ENCODE results near the gene SPOCK1. TPM values are rescaled to one million over a fixed set of nuclear protein-coding genes. Genes with fewer than 3 reads are reported as not detected.
"Not testable (repeated sequence)": the region's sequence is repeated elsewhere in the genome, so short reads cannot be mapped to it uniquely, and the experiment has no call there.

SPOCK1 gene
- polyA plus RNA-seq, 4 donors: 5.9 to 39.6 (median 14.2) TPM

DNA sequence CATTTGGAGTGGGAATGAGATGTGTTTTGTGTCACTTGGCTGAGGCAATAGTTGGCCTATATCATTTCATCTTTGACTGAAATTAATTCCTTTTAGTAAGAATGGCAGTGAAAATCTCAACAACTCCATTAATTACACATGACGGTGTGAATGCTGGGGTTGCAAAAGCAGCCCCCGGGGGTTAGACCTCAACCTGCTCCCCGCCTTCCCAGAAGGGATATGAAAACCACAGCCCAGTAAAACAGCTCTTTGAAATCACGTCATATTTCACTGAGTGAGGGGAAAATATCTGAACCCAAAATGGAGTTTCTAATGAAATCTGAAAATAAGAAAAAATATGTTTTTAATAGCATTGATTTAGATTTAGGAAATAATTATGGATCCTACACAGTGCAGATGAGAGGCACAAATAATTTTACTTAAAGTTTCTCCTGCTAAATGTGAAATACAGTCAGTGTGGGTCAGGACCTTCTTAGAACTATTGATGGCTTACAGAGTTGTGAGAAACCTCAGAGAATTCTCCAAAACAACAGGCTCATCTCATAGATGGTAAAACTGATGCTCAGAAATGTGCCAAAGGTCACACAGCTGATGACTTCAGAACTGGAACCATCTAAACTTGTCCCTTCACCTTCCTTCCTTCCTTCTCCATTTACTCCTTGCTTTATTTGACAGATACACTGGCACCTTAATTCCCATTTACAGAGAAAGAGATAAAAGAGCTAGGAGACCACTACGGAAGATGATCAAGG, 96.5 kb downstream of the SPOCK1 start:
- DNase-seq (ENCODE audit: low read depth in 4 of 4, low spot score in 3 of 4): no peak

DNA sequence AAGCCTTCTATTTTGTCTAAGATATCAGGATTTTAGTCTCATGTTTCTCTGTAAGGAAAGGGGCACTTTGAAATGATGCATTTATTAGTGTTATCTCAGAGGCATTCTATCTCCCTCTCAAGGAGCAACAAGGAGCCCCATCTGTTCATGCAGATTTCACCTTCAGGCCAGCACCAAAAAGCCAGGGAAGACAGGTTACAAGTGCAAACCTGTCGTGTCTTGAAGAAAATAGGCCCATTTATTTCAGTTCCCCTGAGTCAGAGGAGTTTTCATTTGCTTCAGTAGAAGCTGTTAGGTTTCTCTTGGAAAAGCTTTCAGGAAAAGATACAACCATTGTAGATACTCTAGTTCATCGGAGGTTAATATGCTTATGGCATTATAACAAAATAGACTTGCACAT, 97.2 kb downstream of the SPOCK1 start:
- DNase-seq (ENCODE audit: low read depth in 4 of 4, low spot score in 3 of 4): no peak

DNA sequence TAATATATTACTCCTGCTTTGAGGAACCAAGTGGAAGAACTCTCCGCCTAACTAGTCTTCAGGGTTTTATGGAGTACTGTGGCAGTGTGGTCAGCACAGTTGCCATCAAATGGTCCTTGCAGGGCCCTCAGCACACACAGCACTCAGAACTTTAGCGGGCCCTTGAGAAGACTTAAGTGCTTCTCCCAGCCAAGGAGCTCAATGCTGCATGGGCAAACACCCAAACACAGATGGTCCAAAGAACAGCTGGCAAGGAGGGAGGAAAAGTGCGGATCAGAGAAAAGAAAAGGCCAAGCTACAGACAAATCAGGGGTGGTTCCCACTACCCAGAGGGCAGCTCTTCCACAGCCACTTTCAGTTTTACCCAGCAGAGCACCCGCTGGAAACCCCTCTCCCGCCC, 98.6 kb downstream of the SPOCK1 start:
- no peak for DNase-seq (ENCODE audit: low read depth in 4 of 4, low spot score in 3 of 4)

DNA sequence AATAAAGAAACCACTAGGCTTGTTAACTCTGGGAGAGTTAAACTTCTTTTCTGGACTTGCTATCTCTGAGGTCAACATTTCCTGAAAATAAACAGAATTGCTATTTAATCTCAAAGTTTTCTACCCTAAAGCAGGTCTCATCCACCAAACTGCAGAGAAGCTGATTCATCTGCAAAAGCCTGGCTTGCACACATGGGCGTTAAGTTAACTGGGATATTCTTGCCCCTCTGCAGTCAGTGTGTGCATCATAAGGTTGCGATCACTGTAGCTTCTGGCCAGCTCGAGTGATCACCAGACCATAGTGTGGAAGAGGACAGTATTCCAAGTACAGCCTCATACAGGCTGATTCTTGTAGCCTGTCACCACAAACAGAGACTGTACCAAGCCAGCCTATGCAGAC, 99.2 kb downstream of the SPOCK1 start:
- no peak for DNase-seq (ENCODE audit: low read depth in 4 of 4, low spot score in 3 of 4)

DNA sequence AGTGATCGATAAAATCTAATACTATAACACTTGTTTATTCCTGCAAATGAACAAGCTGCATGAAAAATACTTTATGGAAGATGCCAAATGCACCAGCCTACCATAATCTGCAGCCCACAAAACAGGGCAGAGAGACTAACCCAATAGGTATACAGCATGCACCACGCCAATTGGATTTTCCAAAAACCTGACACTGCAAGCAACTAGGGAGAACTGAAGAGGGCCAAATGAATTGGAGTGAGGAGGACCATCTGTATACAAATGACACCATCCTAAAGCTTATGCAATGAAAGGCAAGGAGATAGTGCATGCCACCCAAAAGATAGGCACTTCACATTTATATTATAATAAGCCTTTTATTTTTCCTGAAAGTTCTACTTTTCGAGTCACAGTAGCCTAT, 100.4 kb downstream of the SPOCK1 start:
- DNase-seq (ENCODE audit: low read depth in 4 of 4, low spot score in 3 of 4): no peak

DNA sequence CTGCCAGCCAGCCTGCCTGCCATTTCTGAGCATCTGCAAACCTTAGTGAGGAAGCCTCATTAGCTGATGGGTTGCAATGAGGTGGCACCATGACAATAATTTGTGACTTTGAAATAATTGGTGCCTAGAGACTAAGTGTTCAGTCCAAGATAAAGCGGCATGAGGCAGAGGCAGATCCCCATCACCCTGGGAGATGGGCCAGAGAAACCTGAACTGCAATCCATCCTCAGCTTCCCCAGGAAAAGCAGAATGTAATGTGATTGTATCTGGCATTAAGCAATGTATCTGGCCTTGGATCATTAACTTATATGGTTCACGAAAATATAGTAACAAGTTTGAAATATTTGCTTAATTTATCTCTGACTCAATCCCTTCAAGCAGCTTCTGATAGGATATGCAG, 101.0 kb downstream of the SPOCK1 start:
- no peak for DNase-seq (ENCODE audit: low read depth in 4 of 4, low spot score in 3 of 4)

DNA sequence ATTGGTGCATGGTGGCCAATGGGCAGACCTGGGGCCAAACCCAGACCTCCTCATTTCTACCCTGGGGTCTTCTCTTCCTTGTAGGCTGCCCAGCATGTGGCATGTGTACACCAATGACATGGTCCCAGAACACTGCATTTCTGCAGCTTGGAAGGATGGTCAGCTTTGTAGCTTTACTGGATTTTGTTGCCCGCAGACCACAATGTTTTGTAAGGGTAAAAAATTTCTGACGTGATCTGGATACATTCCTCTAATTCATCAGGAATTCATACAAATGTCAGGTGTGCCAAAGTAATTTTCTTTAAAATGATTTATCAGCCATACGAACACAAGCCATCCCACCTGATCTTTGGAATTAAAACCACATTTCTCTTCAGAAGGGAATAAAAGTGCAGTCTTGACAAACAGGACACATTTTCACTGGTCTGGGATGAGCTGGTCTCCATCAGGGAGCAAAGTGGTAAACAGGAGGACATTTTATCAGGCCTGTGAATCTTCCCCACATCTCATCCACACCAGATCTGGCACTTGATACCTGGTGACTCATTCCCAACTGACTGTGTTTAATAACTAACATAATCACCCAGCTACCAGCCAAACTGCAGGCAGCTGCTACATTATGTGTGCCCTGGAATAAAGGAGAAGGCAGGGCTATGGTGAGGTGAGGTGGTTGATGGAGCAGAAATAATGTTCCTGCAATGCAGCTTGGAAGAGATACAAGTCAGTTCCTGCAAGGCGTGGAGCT, 103.9 kb downstream of the SPOCK1 start:
- DNase-seq (ENCODE audit: low read depth in 4 of 4, low spot score in 3 of 4): peak in 1 of 4 donors; percentile 4

DNA sequence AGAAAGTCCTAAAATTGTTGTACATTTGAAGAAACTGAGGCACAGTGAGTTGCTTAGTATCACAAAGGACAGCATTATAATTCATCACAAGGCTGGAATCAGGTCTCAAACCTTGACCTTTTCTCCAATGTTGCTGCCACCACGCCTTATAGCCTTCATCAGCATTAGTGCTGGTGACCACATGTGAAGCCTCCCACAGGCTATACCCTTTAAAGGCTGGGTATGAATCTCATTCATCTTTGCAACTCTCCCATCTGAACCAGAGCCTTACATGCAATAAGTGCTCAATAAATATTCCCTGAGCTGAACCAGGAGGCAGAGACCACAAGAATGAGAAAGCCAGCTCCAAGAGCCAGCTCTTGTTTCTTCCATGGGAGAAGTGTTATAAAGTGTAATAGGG, 104.7 kb downstream of the SPOCK1 start:
- no peak for DNase-seq (ENCODE audit: low read depth in 4 of 4, low spot score in 3 of 4)

DNA sequence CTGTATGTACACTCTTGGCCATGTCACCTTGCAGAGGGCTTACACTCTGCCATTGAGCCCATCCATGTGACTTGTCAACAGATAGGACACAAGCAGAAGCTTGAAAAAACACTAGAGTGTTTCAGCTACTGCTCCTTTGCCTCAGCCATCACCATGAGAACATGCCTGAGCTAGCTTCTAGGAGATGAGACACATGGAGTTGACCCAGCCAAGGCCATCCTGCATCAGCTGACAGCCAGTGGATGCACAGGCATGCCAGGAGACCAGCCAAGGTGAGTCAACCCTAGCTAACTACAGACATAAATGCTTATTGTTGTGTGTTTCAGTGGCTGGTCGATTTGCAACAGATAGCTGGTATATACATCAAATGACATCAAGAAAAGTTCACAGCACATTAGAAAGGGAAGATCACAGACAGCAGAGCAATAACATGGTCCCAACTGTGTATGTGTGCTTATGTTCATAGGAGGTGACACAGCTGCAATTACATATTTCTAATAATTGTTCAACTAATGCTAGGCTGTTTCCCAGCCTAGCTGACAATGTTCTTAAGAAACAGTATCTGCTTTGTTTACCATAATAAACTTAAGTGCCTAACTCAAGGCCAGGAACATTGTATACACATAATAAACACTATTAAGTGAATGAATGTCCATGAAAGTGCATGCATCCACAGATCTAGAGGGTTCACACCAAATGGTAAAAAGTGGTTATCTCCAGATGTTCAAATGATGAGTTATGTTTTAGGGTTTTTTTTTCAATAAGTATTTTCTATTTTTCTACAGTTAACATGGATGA, 105.7 kb downstream of the SPOCK1 start:
- no peak for DNase-seq (ENCODE audit: low read depth in 4 of 4, low spot score in 3 of 4)

DNA sequence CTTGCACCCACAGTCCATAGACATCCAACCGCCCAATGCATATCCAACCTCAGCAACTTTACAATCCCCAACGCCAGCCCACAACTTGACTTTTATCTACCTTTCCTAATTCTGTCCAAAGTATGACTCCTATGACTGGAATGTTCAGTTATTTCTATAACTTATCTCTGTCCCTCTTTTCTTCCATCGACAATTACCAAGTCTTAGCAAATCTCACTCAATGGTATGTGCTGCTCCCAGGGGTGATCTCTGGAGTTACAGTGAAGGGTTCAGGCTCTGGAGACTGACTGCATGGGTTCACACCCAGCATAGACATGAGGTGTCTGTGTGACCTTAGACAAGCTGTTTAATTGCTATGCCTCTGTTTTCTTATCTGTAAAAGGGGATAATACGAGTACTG, 106.9 kb downstream of the SPOCK1 start:
- no peak for DNase-seq (ENCODE audit: low read depth in 4 of 4, low spot score in 3 of 4)

DNA sequence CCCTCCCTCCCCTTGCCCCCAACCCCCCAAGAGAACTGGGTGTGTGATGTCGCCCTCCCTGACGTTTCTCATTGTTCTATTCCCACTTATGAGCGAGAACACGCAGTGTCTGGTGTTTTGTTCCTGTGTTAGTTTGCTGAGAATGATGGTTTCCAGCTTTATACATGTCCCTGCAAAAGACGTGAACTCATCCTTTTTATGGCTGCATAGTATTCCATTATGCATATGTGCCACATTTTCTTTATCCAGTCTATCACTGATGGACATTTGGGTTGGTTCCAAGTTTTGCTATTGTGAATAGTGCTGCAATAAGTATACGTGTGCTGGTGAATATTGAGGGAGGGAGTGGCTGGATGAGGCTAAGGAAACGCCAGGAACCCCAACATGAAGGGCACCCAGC, 108.1 kb downstream of the SPOCK1 start:
- not testable (repeated sequence) for DNase-seq (ENCODE audit: low read depth in 4 of 4, low spot score in 3 of 4)

DNA sequence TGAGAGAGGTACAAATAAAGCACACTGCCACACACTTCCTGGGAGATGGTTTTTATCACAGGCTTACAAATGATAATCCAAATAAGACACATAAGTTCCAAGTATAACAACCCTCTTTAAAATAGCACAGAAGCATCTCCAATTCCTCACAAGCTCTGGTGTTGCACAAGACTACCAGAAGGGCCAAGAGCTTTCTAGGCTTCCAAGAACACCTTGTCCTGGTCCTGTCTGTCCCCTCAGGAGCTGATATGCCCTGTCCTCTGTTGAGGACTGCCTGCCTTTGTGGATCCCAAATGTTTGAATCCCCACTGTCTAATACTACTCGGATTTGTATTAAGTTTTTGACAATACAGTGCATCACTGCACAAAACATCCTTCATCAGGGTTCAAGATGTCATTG, 110.1 kb downstream of the SPOCK1 start:
- no peak for DNase-seq (ENCODE audit: low read depth in 4 of 4, low spot score in 3 of 4)

DNA sequence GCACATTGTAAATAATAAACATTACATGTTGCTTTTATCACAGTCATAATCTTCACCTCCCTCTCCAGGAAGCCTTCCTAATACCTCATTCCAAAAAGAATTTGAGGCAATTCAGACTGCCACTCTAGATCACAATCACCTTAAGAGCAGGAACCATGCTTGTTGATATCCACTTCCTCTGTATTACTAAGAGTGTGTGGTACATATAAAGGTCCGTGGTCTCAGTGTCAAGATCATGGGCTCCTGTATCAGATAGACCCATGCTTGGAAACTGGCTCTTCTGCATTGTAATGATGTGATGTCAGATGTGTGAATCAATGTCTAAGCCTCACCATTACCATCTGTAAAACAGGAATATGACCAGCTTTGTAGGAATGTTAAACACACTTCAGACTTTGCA, 114.1 kb downstream of the SPOCK1 start:
- DNase-seq (ENCODE audit: low read depth in 4 of 4, low spot score in 3 of 4): no peak

DNA sequence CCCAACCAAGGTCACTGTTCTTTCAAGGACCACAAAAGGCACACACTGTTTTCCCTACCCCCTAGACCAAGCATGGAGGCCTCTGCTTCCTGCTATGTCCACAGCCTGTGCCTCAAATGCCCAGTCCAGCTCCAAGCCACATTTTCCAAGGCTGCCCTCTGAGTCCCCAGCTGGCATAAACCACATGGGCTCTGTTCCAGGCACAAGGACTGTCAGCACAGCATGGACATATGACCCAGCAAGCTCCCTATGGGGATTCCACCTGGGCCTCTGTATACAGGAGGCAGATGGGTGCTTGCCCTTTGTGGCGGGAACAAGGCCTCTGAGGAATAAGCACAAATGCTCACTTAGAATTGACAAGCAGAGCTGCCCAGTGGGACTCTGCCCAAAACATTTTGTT, 115.2 kb downstream of the SPOCK1 start:
- DNase-seq (ENCODE audit: low read depth in 4 of 4, low spot score in 3 of 4): no peak

DNA sequence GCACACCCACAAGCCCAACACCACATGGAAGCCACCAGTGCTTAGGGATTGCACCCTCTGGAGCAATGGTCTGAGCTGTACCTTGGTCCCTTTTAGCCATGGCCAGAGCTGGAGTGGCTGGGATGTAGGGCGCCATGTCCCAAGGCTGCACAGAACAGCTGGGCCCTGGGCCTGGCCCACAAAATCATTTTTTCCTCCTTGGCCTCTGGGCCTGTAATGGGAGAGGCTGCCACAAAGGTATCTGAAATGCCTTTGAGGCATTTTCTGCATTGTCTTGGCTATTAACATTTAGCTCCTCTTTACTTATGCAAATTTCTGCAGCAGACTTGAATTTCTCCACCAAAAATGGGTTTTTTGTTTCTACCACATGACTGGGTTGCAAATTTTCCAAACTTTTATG, 117.6 kb downstream of the SPOCK1 start:
- DNase-seq (ENCODE audit: low read depth in 4 of 4, low spot score in 3 of 4): no peak

DNA sequence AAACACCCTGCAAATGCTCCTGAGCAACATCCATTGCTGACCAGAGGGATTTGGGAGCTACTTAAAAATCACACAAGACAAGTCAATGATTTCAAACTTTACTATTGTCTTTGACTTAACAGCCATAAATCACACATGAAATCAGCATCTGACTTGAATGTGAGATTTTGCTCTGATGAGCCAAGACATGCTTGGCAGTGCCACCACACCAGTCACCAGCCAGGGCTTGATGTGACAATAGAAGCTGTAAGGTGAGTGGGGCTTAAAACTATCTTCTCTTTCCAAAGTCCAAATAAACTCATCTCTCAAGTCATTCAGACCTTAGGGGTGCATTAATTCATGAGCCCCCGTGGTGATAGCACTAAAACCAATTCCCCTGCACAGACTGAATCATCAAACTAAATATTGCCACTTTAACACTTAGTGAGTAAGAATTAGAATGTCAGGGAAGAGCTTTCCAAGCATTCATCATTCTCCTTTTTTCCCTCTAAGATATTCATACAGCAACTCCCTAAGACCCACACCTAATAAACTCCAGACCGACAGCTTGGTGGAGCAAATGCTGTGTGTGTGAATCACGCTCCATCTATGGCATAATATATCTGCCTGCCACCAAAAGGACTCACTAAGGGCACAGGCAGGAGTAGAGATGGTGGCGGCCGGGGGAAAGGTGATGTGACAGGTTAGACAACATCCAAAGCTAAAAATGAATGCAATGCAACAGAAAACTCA, 119.4 kb downstream of the SPOCK1 start:
- DNase-seq (ENCODE audit: low read depth in 4 of 4, low spot score in 3 of 4): no peak

DNA sequence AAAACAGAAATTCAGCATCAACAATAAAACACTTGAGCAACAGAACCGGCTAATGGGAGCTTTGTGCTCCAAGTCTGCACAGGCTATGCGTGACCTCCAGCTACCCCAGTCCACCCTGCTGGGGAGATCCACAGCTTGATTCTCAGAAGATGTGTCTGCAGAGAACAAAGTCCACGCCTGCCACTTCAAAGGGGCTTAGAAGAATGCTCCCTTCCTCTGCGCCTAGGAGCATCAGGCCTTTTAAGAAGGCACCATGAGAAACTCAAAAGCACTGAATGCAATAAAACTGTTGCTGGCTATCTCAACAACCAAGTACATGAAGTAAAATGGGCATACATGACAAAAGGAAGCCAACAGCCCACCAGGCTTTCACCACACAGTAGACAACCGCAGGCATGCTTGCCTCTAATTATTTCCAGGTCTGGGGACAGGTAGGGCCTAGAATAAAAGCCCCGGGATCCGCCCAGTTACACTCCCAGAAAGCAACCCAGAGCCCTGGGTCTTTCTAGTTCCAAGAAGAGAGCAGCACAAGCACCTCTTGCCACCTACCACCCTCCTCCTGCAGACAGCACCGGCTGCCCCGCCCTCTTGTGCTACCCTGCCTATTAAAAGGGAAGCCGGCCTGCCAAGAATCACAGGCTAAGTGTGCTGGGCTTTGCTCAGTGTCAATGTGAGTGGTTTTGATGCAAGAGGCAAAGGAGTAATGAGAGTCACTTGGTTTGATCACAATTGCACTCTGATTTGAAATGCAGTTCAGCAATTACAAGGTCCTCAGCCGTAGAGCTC, 123.2 kb downstream of the SPOCK1 start:
- DNase-seq (ENCODE audit: low read depth in 4 of 4, low spot score in 3 of 4): no peak

DNA sequence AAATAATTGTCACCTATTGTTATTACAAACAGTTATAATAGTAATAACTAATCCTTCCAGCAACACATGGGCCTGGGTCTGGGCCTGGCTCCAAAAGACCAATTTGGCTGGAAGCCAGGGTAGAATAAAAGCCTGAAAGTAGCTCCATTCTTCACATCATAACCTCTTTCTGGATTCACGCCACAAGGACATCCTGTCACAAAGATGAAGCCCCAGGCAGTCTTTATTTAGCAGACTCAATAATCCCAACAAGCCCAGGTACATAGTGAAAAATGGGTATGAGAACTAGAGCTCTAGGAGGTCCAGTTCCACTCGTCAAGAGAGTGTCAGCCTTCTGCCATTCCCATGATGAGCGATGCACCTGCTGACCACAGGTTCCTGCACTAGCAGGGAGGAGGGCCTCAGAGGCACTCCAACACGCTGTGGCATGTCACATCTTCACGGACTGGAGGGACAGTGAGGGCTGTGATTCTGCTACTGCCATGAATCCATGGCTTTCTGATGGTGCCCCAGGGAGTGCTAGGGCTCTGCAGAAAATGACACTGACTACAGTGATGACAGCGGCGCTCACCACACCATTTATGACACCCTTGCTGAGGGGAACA, 124.9 kb downstream of the SPOCK1 start:
- no peak for DNase-seq (ENCODE audit: low read depth in 4 of 4, low spot score in 3 of 4)

DNA sequence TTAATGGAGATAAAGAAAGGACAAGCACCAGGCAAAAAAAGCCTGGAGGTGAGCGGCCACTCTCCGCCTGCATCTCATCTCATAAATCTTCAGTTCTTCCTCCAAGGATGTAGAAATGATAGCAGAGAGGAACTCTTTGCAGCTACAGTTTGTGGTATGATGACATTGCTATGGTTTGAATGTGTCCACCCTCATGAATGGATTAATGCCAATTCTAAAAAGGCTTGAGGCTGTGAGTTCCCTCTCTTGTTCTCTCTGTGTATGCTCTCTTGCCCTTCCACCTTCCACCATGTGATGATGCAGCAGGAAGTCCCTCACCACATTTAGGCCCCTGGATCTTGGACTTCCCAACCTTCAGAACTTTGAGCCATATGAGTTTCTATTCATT, 126.4 kb downstream of the SPOCK1 start:
- DNase-seq (ENCODE audit: low read depth in 4 of 4, low spot score in 3 of 4): no peak

Data from left renal pelvis (tissue), 4 donors.